NCI-H226 (cell line): ENCODE results near the gene FRMD1.

Experiments used
- DNase-seq: peaks from one replicate; pipeline ENCODE4 v3.0.0-alpha.2; 2015

FRMD1 gene

DNA sequence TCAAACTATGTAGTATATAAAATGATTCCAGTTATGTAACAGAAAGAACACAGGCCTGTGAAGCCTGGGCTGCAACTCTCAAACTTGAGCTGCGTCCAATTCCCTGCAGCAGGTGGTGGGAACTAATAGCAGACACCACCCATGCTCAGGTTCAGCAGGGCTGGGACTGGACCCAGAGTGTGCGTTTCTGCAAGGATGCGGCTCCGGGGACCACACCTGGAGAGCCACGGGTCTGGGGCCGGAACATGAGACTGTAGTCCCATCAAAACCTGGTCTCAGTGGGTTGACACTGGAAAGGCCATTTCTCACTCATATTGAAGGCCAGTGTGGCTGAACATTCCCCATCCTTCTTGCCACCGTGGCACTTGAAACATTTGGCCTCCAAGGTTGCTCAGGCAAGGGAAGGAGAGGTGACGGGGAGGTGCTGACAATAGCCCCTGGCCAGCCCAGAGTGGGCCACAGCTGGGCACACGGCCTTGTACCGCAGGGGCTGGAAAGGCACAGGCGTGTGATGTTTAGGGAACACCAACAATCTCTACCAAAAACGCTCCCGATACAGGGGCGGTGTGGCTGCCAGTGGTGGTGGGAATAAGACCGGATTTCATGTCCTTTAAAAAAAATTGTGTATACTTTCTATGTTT lies 38.0 kb downstream of the FRMD1 start:
- no peak for DNase-seq

DNA sequence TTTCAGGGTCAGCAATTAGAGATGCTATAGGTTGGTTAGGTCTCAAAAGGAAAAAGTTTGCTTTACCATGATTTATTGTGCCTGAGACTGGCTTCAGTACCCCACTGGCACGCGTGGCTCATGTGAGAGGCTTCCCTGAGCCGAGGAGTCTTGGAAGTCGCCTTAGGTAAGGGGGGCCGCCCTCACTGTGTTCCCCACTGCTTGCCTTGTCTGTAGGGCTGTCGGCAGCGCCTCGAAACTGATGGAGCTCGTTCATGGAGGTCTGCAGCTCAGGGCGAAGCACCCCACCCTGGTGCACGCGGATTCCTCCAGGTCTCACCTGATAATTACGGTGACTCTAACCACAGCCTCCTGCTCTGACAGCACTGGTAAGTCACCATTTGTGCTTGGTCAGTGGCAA lies 39.2 kb downstream of the FRMD1 start:
- no peak for DNase-seq

DNA sequence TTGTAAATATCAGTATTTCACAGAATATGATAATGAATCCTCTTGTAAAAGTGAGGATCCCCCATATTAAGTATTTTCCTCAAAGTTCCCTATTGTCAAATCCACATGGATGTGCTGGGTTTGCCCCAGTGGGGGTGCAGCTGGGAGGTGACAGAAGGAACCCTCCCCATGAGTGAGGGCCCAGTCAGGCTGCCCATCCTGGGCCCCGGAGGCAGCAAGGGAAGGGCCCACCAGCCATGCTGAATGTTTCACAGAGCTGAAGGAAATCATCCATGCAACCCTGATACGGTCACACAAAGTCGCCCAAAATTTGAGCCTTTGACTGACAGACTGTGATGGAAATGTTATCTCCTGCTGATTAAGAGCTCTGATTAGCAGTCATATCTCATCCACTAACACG lies 39.7 kb downstream of the FRMD1 start:
- DNase-seq: no peak

DNA sequence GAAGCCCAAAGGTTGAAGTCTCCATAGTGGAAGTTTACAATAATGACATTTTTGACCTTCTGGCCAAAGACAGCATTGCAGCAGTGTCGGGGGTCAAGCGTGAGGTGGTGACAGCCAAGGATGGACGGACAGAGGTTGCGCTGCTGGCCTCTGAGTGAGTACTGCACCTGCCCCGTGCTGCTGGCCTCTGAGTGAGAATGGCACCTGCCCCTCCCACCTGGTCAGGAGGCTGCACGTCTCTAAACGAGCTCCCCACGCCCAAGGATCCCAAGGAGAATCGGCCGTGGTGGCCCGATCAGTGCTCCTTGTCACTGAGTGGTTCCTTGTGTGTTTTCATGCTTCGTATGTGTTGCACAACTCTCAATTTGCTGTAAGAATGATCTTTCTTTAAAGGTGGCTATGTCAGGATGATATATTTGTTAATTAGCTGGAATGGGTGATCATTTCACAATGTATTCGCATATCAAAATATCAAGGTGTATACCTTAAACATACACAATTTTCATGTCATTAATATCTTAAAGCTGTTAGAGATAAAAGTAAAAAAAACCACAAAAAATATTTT lies 40.4 kb downstream of the FRMD1 start:
- no peak for DNase-seq

DNA sequence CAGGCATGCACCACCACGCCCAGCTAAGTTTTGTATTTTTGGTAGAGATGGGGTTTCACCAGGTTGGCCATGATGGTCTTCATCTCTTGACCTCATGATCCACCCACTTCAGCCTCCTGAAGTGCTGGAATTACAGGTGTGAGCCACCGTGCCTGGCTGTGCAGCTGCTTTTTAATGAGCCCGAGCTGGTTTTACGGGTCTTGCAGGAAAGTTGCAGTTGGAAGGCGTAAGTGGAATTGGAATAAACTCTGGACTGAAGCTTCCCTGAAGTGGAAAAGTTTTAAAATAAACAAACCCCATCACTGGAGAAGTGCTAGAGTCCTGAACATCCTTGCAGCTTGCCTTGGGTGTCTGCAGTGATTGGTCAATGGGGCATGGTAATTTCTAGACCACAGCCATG lies 41.2 kb downstream of the FRMD1 start:
- DNase-seq: no peak

DNA sequence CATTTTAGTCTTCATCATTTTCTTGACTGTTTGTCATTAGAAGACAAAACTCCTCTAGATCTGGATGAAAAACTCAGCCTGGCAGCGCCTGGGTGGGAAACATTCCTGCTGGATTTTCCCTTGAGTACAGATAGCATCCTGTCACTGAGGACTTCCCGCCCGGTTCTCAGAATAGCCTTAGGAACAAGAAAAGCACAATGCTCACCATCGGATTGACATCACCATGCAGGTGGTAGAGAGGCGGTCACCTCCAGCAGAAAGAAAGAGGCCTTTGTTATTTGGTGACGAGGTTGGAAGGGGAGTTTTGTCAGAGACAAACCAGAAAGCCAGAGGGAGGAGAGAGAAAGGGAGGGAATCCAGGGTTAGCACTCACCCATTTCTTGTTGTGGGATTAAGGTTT lies 41.8 kb downstream of the FRMD1 start:
- no peak for DNase-seq

DNA sequence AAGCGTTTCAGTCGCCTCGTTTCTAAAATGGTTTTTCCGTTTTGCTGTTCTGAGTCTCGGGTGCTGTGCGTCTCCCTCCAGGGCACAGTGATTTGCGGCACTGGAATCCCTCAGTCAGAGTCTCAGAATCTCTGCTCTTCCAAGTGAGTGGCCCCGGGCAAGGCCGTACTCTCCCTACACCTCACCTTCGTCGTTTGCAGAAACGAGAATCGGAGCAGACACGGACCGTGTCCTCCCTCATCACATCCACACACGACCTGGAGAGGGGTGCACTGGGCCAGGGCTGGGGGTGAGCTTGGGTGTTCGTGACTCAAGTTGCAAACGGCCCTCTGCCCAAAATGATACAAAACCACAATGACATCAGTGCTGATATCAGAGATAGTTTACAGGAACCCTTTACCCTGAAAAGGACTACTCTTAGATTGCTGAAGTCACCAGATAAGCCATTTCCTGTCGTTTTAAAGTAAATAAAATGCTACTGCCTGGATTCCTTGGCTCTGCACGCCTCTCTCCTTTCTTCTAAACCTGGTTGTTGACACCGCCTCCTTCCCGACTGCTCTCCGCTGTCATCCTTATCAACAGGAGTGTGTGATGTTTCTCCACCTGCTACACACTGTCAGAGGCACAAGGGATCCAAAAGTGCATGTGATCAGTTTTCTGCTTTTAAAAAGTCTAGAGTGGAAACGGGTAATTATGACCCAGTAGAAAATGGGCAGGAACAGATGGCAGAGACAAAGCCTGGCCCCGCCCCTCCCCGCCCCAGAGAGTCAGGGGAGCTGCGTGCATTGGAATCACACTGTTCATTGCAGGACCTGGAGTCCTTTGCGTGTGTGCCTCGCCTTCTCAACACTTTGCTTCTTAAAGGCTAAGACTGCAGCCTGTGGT lies 43.1 kb downstream of the FRMD1 start:
- peak; percentile 83 for DNase-seq

DNA sequence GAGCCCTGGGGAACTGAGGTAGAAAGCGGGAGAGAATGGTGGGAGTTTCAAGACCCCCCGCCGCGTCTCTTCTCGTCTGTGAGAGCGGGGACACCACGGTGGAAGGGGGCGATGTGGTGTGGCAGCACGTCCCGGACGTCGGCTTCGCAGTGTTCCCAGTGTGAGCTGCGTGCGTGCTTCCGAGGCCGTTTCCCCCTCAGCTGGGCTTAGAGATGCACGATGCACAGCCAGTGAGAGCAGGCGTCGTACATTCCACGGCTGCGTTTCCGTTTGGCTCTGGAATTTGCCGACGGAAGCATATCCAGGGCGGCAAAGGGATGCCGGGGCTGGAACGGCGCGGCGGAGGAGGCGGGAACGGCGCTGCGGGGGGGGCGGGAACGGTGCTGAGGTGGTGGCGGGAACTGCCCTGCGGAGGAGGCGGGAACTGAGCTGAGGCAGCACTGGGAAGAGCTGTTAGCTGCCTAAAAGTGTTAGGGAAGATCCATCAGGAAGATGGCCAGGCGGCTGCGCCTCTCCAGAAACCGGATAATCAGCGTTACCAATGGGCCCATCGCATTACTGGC lies 43.8 kb downstream of the FRMD1 start:
- peak; percentile 66 for DNase-seq

DNA sequence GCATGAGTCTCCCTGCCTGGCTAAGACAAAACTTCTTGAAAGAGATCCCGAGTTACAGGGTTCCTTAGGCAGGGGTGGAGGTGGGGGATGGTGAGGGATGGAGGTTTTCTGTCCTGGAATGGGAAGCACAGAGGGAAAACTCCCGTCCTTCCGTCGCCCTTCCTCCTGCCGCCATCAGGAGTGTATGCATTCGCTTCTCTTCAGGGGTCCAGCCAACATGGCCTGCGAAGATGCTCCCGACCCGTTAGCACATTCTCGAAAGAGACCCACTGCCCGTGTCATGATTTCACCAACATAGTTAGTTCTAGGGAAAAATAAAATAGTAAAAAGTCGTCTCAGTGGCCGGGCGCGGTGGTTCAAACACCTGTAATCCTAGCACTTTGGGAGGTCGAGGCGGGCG lies 44.5 kb downstream of the FRMD1 start:
- DNase-seq: no peak

DNA sequence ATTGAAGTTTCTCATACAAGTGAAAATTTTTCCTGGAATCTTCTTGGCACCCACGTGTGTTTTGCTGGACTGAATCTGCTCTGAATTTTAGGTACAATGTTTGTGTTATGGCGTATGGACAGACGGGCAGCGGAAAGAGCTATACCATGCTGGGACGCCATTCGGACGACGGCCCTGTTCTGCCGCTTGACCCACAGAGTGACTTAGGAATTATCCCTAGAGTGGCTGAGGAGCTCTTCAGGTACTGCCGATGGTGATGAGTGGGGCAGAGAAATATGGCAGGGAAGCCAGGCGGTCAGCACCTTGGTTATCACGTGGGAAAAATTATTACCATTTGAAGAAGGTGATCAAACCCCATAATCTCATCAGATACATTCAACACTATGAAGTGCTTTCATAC lies 45.2 kb downstream of the FRMD1 start:
- DNase-seq: no peak

DNA sequence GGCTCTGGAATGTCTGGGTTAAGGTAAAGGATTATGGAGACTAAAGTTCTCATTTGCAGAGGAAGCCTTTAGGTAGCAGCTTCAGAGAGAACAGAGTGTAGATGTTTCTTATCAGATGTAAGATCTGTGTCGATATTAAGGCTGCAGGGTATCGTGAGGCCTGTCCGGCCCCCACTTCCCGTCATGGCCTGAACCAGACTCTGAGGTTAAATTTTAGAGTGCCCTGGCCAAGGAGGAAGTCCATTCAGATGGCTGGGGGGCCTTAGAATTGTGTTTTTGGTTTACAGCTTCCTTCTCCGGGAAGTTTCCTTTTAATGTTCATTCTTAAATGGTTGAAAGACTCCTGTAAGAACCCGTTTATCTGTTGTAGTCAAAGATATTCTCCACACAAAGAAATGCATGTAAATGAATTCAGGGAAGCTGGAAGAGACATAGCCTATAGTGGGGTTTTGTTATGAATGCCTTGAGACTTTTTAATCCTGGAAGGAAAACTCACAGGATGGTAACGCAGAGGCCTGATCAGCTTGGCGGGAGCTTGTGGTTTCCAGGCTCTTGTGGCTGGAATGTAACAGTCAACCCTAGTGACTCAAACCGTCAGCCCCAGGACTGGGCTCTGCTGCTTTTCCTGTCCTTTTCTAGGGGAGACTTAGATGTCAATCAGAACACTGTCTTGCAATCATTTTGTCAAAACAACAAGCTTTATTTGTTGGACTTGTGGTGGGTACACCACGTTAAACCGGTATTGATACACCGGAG lies 46.8 kb downstream of the FRMD1 start:
- peak; percentile 74 for DNase-seq

DNA sequence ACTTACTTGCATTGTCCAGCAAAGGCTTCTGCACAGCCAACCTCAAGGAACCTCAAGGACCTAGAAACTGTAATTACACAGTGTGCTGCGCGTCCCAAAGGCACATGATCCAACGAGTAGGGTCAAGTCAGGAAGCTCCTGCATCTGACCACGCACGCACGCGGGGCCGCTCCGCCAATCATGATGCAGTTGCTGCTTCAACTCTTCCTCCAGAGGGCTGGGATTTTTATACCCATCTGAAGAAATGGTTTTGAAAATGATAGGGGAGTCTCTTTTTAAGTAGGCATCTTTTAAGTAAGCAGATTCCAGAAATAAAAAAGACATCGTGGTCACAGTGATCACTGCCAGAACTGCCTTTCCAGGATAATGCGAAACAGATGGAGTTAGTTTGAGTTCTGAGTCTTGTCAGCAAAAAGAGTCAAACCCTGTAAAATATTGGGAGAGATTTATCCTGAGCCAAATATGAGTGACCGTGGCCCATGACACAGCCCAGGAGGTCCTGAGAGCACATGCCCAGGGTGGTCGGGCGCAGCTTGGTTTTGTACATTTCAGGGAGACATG lies 47.5 kb downstream of the FRMD1 start:
- DNase-seq: no peak

DNA sequence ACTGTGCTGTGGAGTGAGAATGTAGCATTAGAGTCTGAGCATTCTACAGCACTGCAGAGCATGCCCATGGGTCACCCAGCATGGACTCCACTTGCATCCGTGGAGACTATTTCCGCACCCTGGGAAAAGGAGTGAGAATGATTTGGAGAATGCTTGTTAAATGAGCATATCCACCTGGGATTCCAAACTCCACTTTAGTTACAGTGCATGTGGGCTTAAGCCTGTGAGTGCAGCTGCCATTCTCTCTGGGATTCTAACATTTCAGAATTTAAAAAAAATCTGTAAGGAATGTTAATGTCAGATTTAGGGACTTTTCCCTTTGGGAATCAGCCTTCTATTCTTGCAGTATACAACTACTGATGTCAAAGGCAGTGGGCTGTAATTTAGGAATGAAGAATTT lies 48.1 kb downstream of the FRMD1 start:
- no peak for DNase-seq

DNA sequence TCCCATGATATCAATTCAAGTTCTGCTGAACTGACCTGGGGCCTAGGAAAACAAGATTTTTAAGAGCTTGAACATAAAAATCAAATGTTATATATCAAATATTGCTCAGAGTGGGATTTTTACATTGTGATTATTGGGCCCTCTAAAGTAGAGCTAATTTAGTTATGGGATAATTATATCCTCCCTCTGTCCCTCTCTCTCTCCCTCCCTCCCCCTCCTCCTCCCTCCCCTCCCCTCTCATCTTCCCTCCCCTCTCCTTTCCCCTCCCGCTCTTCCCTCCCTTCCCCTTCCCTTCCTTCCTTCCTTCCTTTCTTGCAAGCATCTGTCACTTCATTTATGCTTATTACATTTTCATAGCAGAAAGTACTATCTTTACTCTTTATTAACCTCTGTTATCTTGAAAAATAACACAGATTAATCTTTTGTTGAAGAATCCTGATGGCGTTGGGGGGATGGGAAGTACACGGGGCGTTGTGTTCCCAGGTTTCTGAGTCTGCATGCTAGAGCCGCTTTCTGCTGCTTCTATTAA lies 48.7 kb downstream of the FRMD1 start:
- no peak for DNase-seq

DNA sequence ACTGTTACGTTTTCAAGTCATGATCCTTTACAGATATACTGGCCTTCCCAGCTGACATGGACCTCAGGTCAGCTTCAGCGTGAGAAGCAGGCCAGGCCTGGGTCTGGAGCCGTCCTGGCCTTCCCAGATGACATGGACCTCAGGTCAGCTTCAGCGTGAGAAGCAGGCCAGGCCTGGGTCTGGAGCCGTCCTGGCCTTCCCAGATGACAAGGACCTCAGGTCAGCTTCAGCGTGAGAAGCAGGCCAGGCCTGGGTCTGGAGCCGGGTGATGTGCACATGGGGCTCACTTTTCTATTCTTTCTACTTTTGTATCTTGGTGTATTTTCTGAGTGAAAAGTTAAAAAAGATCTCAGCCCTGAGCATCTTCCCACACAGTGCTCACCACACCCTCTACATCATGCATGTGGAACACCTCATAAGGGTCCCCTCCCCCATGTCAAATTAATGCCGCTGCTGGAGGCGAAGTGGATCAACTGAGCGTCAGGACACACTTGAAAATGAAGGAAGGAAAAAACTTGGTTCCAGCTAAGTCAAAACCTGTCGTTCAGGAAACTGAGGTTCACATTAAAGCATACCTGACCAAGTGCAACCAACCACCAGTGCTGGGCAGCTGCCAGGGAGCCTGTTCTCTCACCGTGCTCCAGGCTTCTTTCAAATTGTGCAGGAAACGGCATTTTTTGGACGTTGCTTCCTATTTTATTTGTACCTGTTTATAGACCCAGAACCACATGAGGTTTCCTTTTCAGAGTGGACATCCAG lies 49.4 kb downstream of the FRMD1 start:
- no peak for DNase-seq

DNA sequence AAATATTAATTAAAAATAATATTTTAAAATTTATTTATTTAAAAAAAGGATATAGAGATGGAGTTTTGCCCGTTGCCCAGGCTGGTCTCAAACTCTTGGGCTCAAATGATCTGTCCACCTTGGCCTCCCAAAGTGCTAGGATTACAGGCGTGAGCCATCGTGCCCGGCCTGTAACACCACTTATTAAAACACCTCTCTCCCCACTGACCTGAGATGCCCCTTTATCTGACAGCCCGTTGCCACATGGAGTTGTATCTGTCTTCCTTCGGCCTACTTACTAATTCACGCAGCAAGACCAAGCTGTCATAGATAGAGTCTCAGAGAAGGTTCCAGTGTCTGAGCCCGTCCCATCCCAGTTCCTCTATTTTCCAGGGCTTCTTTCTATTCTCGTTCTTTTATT lies 50.8 kb downstream of the FRMD1 start:
- no peak for DNase-seq

DNA sequence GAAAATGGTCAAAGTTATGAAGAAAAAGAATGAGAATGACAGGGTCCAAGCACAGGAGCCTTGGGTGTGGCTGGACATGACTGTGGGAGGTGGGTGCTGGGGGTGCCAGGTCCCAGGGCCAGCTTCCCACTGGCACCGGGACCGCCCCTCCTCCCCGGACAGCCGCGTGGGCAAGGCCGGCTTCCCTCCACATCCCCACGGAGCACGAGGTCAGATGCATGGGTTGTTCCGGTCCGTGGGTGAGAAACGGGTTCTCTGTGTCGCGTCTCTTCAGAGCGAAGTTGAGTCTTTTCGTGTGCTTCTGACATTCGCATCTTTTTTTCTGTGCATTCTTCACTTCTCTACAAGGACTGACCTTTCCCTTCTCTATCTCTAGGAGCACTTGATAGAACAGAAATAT lies 51.5 kb downstream of the FRMD1 start:
- DNase-seq: no peak

DNA sequence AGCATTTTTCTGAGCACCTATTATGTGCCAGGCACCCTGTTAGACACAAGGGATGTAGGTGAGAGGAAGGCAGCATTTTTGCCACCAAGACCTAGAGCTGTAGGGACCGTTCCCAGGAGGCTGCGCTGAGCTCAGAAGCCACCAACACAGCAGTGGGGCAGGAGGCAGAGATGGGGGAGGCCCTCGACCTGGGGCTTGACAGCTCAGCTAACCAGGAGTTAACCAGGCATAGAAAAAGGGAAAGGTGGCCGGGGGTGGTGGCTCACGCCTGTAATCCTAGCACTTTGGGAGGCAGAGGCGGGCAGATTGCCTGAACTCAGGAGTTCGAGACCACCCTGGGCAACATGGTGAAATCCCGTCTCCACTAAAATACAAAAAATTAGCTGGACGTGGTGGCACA lies 52.1 kb downstream of the FRMD1 start:
- DNase-seq: no peak

DNA sequence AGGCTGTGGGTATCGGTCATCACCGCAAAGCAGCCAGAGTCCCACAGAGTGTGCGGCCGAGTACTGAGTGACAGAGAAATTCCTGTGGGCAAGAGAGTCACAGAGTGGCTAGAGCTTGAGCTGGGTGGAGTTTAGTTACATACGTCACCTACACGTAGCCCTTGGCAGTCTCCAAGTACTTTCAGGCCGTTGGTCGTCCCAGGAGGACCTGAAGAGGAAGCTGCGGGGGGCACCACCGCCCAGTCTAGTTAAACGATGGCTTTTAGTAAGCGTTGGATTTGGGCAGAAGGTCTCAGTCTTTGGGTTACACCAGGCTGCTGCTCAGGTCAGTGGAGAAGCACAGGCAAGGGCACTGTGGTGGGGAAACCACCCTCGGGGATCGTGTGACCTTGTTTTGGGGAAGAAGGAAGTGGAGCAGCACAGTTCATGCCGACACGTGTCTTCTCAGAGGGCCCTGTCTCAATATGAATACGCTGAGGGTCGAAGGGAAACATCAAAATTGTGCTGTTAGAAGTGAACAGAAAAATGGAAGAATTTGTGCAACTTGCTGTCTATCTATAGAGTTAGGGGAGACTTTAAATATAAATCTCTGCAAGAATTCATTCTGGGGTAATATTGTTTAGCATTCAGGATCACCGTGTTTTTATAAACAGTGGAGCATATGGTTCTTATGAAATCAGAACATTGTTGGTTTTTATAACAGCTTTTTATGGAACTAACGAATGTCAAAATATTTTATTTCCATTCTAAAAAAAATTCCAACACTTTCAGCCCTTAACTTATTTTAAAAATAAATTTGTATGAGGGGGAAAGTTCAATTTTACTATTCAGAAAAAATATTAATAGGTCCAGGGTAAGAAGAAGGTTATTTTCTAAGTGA lies 52.9 kb downstream of the FRMD1 start:
- no peak for DNase-seq

DNA sequence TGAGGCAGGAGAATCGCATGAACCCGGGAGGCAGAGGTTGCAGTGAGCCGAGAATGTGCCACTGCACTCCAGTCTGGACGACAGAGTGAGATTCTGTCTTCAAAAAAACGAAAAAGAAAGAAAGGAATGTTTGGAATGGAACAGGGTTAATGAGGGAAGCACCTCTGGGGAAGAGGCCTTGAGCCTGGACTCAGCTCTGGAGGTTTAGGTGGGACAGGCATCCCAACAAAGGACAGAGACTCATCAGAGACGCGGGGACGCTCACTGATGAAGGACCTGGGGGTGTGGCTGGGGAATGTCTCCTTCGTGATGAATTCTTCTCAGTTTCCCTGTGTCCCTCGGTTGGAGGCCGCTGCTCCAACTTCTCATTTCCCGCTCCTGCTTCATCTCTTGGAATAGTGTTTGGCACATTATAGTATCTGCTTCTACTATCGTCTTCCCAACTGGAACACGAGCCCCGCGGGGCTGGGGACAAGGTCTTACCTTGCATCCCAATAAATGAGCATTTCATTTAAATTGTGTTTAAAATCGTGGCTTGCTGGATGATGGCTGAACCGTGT lies 54.0 kb downstream of the FRMD1 start:
- DNase-seq: no peak
